Measurements from ENCODE around the gene CTIF. TPM values are rescaled to one million over a fixed set of nuclear protein-coding genes. Genes with fewer than 3 reads are reported as not detected.

Gene CTIF
- total and polyA plus RNA-seq, 12 donors, result 20.5 to 159 (median 57.0) TPM

DNA sequence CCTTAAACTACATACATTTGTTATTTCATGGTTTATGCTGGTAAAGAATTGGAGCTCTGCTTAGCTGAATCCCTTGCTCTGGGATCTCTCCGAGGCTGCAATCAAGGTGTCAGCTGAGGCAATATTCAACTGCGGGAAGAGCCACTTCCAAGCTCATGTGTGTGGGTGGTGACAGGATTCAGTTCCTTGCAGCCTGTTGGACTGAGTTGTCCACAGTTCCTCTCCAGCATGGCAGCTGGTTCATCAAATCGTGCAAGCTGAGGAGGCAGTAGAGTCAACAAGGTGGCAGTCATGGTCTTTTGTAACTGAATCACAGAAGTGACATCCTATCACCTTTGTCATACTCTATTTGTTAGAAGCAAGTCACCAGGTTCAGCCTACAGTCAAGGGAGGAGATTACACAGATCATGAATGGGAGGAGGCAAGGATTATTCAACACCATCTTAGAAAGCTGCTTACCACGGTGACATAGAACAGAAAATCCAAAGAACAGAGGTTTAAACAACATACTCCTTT is 56.9 kb downstream of the CTIF start:
- Histone ChIP-seq H3K9me3 (replicated peaks in 1 of 3) (no peaks in the 10 kb centered on the region), H3K27ac (no peak overlapping the region), H3K27me3 (no peaks in the 10 kb centered on the region), H3K4me1 (replicated peaks in 1 of 2) (peaks cover 11 to 28% of the 10 kb centered on the region in 2 donors), H3K4me3 (no peak overlapping the region), H3K36me3 (replicated peaks in 1 of 2) (no peaks in the 10 kb centered on the region)
- TF ChIP-seq POLR2A (IDR thresholded peaks at IDR 0.05), result no peak
- TF ChIP-seq, protein P1, sequence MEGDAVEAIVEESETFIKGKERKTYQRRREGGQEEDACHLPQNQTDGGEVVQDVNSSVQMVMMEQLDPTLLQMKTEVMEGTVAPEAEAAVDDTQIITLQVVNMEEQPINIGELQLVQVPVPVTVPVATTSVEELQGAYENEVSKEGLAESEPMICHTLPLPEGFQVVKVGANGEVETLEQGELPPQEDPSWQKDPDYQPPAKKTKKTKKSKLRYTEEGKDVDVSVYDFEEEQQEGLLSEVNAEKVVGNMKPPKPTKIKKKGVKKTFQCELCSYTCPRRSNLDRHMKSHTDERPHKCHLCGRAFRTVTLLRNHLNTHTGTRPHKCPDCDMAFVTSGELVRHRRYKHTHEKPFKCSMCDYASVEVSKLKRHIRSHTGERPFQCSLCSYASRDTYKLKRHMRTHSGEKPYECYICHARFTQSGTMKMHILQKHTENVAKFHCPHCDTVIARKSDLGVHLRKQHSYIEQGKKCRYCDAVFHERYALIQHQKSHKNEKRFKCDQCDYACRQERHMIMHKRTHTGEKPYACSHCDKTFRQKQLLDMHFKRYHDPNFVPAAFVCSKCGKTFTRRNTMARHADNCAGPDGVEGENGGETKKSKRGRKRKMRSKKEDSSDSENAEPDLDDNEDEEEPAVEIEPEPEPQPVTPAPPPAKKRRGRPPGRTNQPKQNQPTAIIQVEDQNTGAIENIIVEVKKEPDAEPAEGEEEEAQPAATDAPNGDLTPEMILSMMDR (IDR thresholded peaks at IDR 0.05), result no peak
- WGBS, 4 donors, result 88 to 97% (median 95%) methylated on average over 2 to 4 of the region's 4 CpGs
- DNase-seq, result no peak
- intact Hi-C loops (cut with DNase I), result no loop called here

DNA sequence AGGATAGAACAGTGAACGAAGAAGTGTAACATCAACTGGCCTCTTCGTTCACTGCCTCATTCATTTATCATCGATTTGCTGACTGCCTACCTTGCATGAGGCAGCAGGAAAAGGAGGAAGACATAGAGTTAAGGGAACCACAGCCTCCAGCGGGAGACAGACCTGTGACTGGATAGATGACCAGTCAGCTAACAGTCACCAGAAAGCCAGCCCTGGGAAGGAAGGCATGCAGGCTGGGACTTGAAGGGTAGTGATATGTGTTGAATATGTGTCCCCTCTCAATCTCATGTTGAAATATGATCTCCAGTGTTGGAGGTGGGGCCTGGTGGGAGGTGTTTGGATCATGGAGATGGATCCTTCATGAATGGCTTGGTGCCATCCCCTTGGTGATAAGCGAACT is 58.3 kb downstream of the CTIF start:
- Histone ChIP-seq H3K36me3 (replicated peaks in 1 of 2) (no peaks in the 10 kb centered on the region), H3K27ac (no peak overlapping the region), H3K27me3 (no peaks in the 10 kb centered on the region), H3K4me1 (replicated peaks in 1 of 2) (peaks cover 15 to 36% of the 10 kb centered on the region in 2 donors), H3K9me3 (replicated peaks in 1 of 3) (no peaks in the 10 kb centered on the region), H3K4me3 (no peak overlapping the region)
- TF ChIP-seq POLR2A (IDR thresholded peaks at IDR 0.05), result no peak
- TF ChIP-seq, protein P1 (IDR thresholded peaks at IDR 0.05), result no peak
- intact Hi-C loops (cut with DNase I), result no loop called here
- no peak for DNase-seq
- 71 to 79% (median 76%) methylated on average over 4 to 5 of the region's 5 CpGs for WGBS, 4 donors

DNA sequence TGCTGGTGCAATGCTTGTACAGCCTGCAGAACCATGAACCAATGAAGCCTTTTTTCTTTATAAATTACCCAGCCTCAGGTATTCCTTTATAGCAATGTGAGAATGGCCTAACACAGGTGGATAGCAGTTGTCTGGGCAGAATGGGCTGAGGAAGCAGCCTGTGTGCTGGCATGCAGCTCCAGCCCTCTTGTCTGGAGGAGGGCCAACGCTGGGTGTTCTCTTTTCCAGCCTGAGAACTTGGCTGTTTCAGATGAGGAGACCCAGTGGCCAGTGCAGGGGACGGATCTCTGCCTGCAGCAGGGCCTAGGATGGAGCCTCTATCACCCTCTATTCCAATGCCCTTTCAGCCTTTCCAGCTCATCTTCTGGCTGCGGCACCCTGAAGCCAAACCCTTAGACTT is 58.8 kb downstream of the CTIF start:
- 80 to 100% (median 90%) methylated on average over 1 to 3 of the region's 3 CpGs for whole genome bisulfite sequencing, 4 donors
- Histone ChIP-seq H3K4me1 (replicated peaks in 1 of 2) (peaks cover 15 to 36% of the 10 kb centered on the region in 2 donors), H3K36me3 (replicated peaks in 1 of 2) (no peaks in the 10 kb centered on the region), H3K27me3 (no peaks in the 10 kb centered on the region), H3K4me3 (no peak overlapping the region), H3K9me3 (replicated peaks in 1 of 3) (no peaks in the 10 kb centered on the region), H3K27ac (no peak overlapping the region)
- intact Hi-C loops (cut with DNase I), result no loop called here
- no peak for DNase-seq
- TF ChIP-seq, protein P1 (IDR thresholded peaks at IDR 0.05), result no peak
- no peak for TF ChIP-seq POLR2A (IDR thresholded peaks at IDR 0.05)

DNA sequence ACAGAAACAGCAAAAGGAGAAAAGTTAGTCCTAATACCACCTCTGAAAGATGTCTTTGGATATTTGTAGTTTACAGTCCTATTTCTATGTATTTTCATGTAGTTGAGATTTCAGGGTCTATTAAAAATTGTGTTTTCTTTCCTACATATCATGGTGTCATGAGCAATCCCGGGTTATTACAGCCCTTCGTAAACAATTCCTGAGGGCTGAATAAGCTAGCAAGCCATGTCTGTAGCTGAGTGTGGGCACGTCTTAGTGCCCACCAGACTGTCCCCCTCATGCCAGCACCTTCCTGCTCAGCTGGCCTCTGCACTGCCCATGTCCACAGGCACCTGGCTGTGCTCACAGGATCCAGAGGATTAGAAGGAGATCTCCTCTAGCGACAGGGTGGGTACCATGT is 60.6 kb downstream of the CTIF start:
- Histone ChIP-seq H3K9me3 (replicated peaks in 1 of 3) (no peaks in the 10 kb centered on the region), H3K27ac (peak overlapping the region in 1 of 5 donors; percentile 45), H3K36me3 (replicated peaks in 1 of 2) (no peaks in the 10 kb centered on the region), H3K4me3 (no peak overlapping the region), H3K4me1 (replicated peaks in 1 of 2) (peaks cover 15 to 32% of the 10 kb centered on the region in 2 donors), H3K27me3 (no peaks in the 10 kb centered on the region)
- no peak for DNase-seq
- intact Hi-C loops (cut with DNase I), result no loop called here
- WGBS, 4 donors, result 88 to 91% (median 90%) methylated on average over 4 of the region's 4 CpGs
- TF ChIP-seq, protein P1 (IDR thresholded peaks at IDR 0.05), result no peak
- no peak for TF ChIP-seq POLR2A (IDR thresholded peaks at IDR 0.05)
